Thoracic aorta (tissue), 2 donors: ENCODE results near the gene MRPL41. TPM values are rescaled to one million over a fixed set of nuclear protein-coding genes. Genes with fewer than 3 reads are reported as not detected.
"Not testable (repeated sequence)": the region's sequence is repeated elsewhere in the genome, so short reads cannot be mapped to it uniquely, and the experiment has no call there.

Source experiments
- ATAC-seq: fragments of 150-250 bp; one replicate; pipeline ENCODE4 v1.8.0; 2017; ENCODE audit warnings: low read depth; ENCODE audit not compliant: insufficient number of reproducible peaks, low FRiP score
- DNase-seq: peaks from one replicate; pipeline ENCODE4 v3.0.0-alpha.2; 2020; ENCODE audit warnings: low spot score
- H3K27ac ChIP-seq, 2 donors: fragments of 200-600 bp; sonication (generic); 1 replicate in 1 of 2; 2 replicates in 1 of 2; pipeline ENCODE4 v1.5.1; 2016; ENCODE audit warnings: mild to moderate bottlenecking in 2 of 2, moderate library complexity in 2 of 2
- H3K27me3 ChIP-seq: fragments of 200-600 bp; sonication (generic); replicated peaks from 2 replicates; pipeline ENCODE4 v1.6.0; 2016; ENCODE audit warnings: mild to moderate bottlenecking; ENCODE audit not compliant: insufficient read depth
- H3K36me3 ChIP-seq: fragments of 200-600 bp; sonication (generic); one replicate; pipeline ENCODE4 v1.5.1; 2016
- H3K4me1 ChIP-seq, 2 donors: fragments of 200-600 bp; sonication (generic); 1 replicate in 1 of 2; 2 replicates in 1 of 2; pipeline versions ENCODE4 v1.5.1 to v1.6.0; 2016; ENCODE audit warnings: low read depth in 2 of 2, mild to moderate bottlenecking in 1 of 2; ENCODE audit not compliant: control insufficient read depth in 1 of 2
- H3K4me3 ChIP-seq: fragments of 200-600 bp; sonication (generic); 2 replicates; pipeline ENCODE4 v1.5.1; 2016; ENCODE audit warnings: mild to moderate bottlenecking
- H3K9me3 ChIP-seq: fragments of 200-600 bp; sonication (generic); 2 replicates; pipeline ENCODE4 v1.5.1; 2016
- CTCF ChIP-seq: fragments of 200-600 bp; sonication (generic); IDR thresholded peaks from one replicate; pipeline ENCODE4 v1.5.1; 2019; ENCODE audit warnings: antibody characterized with exemption
- total RNA-seq, 2 donors: library from RNA; depleted of rRNA; stranded (reverse); fragments of >200 nt; gene quantifications; one replicate each; pipeline versions ENCODE4 v1.1.0 to v1.2.3, GENCODE V29; 2016

MRPL41 gene
- total RNA-seq, 2 donors from 2014 or later = 23.5 to 54.3 TPM

- Histone ChIP-seq H3K9me3 (no peaks in the 10 kb centered on the region), H3K4me1 (peaks cover 5 to 28% of the 10 kb centered on the region in 2 donors), H3K4me3 (no peak overlapping the region), H3K27ac (no peak overlapping the region), H3K36me3 (peaks cover 9% of the 10 kb centered on the region), H3K27me3 (no peaks in the 10 kb centered on the region)
- TF ChIP-seq CTCF = no peak
- ATAC-seq (no peak), DNase-seq (no peak)
Measured at GRCh38 chr9:137544176-137544760, 7.4 kb upstream of the MRPL41 start.

- ATAC-seq (no peak), DNase-seq (peak; percentile 62)
Measured at GRCh38 chr9:137545123-137545522, 6.6 kb upstream of the MRPL41 start.

GRCh38 chr9:137547687-137548543 is 3.8 kb upstream of the MRPL41 start:
- H3K27ac ChIP-seq = peak overlapping the region; percentile 58 to 61
- peaks cover 16 to 46% of the 10 kb centered on the region in 2 donors for H3K4me1 ChIP-seq
- no peaks in the 10 kb centered on the region for H3K27me3 ChIP-seq
- no peaks in the 10 kb centered on the region for H3K9me3 ChIP-seq
- ATAC-seq (no peak), DNase-seq (peak; percentile 32)
- no peak for TF ChIP-seq CTCF
- H3K36me3 ChIP-seq = no peaks in the 10 kb centered on the region
- H3K4me3 ChIP-seq = peak overlapping the region; percentile 2

More at GRCh38 chr9:137545123-137545522, 6.6 kb upstream of the MRPL41 start:
- no peaks in the 10 kb centered on the region for H3K9me3 ChIP-seq
- peaks cover 7% of the 10 kb centered on the region for H3K36me3 ChIP-seq
- no peak overlapping the region for H3K4me3 ChIP-seq
- H3K27ac ChIP-seq = peak overlapping the region; percentile 37 to 46
- H3K27me3 ChIP-seq = no peaks in the 10 kb centered on the region
- H3K4me1 ChIP-seq = peaks cover 10 to 37% of the 10 kb centered on the region in 2 donors
- no peak for TF ChIP-seq CTCF

- Histone ChIP-seq H3K36me3 (peaks cover 8% of the 10 kb centered on the region), H3K27me3 (no peaks in the 10 kb centered on the region), H3K9me3 (no peaks in the 10 kb centered on the region), H3K4me3 (peak within 1 kb of the TSS; percentile 96), H3K4me1 (peaks cover 16 to 40% of the 10 kb centered on the region in 2 donors), H3K27ac (peak within 1 kb of the TSS; percentile 81 to 85)
- DNase-seq (peak; percentile 72), ATAC-seq (no peak)
- no peak for TF ChIP-seq CTCF
Measured at GRCh38 chr9:137550231-137550621, 1.5 kb upstream of the MRPL41 start, which contains the start of gene PNPLA7. Gene PNPLA7 (minus strand): TSS chr9:137550402. CDS start chr9:137550197, 205 bp downstream.

- Histone ChIP-seq H3K4me1 (peaks cover 16 to 39% of the 10 kb centered on the region in 2 donors), H3K36me3 (peaks cover 11% of the 10 kb centered on the region), H3K27ac (peak overlapping the region; percentile 81 to 85), H3K4me3 (peak overlapping the region; percentile 96)
- not testable (repeated sequence) for H3K9me3 ChIP-seq, DNase-seq, H3K27me3 ChIP-seq, ATAC-seq
Measured at GRCh38 chr9:137550958-137551263, 768 bp upstream of the MRPL41 start.
